ENCODE data around the gene EXOC7.
A peak's percentile ranks its signal among the peaks of the same experiment; 100 is the strongest.

The EXOC7 gene

GRCh38 chr17:76130473-76130872, 26.9 kb upstream of the EXOC7 start:
- Histone ChIP-seq H3K9me3 (no peaks in the 10 kb centered on the region), H3K36me3 (no peaks in the 10 kb centered on the region), H3K27me3 (no peaks in the 10 kb centered on the region), H3K4me1 (no peaks in the 10 kb centered on the region), H3K4me3 (ENCODE audit: low read depth, low read length) (no peak overlapping the region)
- TF ChIP-seq CTCF (IDR thresholded peaks at IDR 0.05; ENCODE audit: low read depth, low read length), result no peak
- DNase-seq, result no peak

DNA sequence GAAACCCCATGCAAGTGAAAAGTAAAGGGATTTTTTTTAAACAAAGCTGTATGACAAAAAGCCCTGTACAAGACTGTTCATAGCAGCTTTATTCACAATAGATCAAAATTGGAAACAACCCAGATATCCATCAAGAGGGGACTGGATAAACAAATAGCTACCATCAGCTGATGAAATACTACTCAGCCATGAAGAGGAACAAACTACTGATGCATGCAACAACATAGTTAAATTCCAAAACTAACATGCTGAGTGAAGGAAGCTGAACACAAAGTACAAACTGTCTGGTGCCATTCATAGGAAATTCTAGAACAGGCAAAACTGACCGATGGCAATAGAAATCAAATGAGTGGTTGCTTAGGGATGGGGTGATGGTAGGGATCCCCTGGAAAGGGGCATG, 22.3 kb upstream of the EXOC7 start:
- no peak for DNase-seq
- Histone ChIP-seq H3K4me3 (ENCODE audit: low read depth, low read length) (no peak overlapping the region), H3K27me3 (no peaks in the 10 kb centered on the region), H3K9me3 (no peaks in the 10 kb centered on the region), H3K4me1 (no peaks in the 10 kb centered on the region), H3K36me3 (no peaks in the 10 kb centered on the region)
- TF ChIP-seq CTCF (IDR thresholded peaks at IDR 0.05; ENCODE audit: low read depth, low read length), result no peak

DNA sequence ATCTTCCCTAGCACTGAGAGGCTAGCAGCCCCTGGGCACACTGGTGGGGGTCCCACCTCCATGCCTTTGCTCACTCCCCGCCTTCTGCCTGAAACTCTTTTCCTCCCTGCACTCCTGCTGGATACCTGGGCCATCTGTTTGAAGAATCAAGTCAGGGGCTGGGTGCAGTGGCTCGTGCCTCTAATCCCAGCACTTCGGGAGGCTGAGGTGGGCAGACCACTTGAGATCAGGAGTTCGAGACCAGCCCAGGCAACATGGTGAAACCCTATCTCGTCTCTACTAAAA, 21.7 kb upstream of the EXOC7 start:
- Histone ChIP-seq H3K4me1 (no peaks in the 10 kb centered on the region), H3K4me3 (ENCODE audit: low read depth, low read length) (no peak overlapping the region), H3K27me3 (no peaks in the 10 kb centered on the region), H3K9me3 (no peaks in the 10 kb centered on the region), H3K36me3 (no peaks in the 10 kb centered on the region)
- DNase-seq, result no peak
- TF ChIP-seq CTCF (IDR thresholded peaks at IDR 0.05; ENCODE audit: low read depth, low read length), result no peak

DNA sequence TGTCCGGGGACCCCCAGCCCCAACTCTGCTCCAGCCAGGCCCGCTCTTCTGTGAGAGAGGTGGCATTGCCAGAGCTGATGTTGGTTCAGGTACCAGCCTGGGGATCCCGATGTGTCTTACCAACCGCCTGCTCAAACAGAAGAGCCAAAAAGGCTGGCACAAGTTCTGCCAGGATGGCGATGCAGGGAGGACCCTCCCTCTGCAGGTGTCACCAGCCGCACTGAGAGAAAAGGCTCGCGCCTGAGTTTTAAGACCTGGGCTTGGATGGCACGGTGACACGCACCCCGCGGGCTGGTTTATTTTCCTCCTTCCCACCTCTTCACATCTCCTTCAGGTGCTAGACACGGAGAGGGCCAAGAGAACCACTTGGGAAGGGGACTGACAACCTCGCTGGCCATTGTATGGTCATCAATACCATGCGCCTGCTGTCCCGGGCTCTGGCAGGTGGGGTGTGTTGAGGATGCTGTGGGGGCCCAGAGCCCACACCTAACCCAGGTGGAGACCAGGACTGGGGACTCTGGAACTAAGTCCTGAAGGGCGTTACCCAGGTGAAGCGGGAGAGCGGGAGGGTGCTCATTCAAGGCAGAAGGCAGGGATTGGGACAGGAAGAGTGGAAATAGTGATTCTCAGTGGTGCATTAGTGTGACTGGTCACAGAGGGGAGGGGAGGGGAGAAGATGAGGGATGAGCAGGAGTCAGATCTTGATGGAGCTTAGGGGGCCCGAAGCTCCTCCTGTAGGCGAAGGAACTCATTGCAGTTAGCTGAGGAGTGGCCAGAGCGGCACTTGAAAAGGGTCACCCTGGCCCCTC, 21.2 kb upstream of the EXOC7 start:
- H3K9me3 ChIP-seq, result no peaks in the 10 kb centered on the region
- no peak for DNase-seq
- TF ChIP-seq CTCF (IDR thresholded peaks at IDR 0.05; ENCODE audit: low read depth, low read length), result peak; percentile 34
- no peaks in the 10 kb centered on the region for H3K27me3 ChIP-seq
- H3K36me3 ChIP-seq, result no peaks in the 10 kb centered on the region
- H3K4me3 ChIP-seq (ENCODE audit: low read depth, low read length), result no peak overlapping the region
- no peaks in the 10 kb centered on the region for H3K4me1 ChIP-seq

DNA sequence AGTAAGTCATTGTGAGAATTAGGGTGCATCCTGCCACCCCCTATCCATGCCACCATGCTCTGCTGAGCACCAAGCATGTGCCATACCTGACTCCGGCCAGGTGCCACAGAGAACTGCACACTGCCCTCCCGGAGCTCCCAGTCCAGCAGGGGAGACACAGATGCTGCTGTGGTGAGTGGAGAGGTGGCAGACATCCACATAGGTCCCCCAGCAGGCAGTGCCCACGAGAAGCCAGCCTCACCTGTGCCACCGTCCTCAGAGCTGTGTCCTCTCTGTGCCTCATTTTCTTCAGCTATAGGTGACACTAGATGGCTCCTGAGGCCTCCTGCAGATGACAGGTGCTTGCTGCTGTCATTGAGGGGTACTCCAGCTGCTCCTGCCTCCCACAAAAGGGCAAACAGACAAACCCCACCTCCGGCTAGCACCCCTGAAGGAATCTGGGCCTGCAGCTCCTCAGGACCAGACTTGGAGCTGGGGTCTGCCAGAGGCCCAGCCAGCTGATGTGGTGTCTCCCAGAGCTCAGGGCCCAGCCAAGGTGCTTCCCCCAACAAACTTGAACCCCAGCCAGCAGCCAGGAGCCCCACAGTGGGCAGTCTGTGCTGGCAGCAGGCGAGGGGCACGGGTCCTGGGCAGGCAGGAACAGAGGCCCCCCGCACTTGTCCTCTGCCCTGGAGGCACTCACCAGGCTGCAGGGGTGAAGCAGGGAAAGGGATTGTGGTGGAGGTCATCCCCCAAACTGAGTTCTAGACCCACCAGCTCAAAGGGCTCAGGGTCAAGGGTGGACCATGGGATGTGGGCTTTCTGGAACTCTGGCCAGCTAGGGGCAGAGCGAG, 20.4 kb upstream of the EXOC7 start:
- no peak overlapping the region for H3K4me3 ChIP-seq (ENCODE audit: low read depth, low read length)
- no peak for TF ChIP-seq CTCF (IDR thresholded peaks at IDR 0.05; ENCODE audit: low read depth, low read length)
- H3K36me3 ChIP-seq, result no peaks in the 10 kb centered on the region
- DNase-seq, result no peak
- H3K27me3 ChIP-seq, result no peaks in the 10 kb centered on the region
- H3K9me3 ChIP-seq, result no peaks in the 10 kb centered on the region
- H3K4me1 ChIP-seq, result no peaks in the 10 kb centered on the region

DNA sequence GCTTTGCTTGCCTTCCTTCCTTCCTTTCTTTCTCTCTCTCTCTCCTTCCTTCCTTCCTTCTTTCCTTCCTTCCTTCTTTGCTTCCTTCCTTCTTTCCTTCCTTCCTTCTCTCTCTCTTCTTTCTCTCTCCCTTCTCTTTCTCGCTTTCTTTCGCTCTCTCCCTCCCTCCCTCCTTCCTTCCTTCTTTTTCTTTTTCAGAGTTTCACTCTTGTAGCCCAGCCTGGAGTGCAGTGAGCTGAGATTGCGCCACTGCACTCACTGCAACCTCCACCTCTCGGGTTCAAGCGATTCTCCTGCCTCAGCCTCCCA, 19.6 kb upstream of the EXOC7 start:
- H3K9me3 ChIP-seq, result no peaks in the 10 kb centered on the region
- no peak for TF ChIP-seq CTCF (IDR thresholded peaks at IDR 0.05; ENCODE audit: low read depth, low read length)
- H3K4me3 ChIP-seq (ENCODE audit: low read depth, low read length), result no peak overlapping the region
- H3K27me3 ChIP-seq, result no peaks in the 10 kb centered on the region
- no peaks in the 10 kb centered on the region for H3K4me1 ChIP-seq
- no peaks in the 10 kb centered on the region for H3K36me3 ChIP-seq
- DNase-seq, result no peak
